Fibroblast of the aortic adventitia (primary cell): Measurements from ENCODE around the gene SMC5. TPM values are rescaled to one million over a fixed set of nuclear protein-coding genes. Genes with fewer than 3 reads are reported as not detected.

Source experiments
- DNase-seq: peaks from one replicate; pipeline ENCODE4 v3.0.0-alpha.2; 2010; ENCODE audit warnings: low read depth
- H3K4me3 ChIP-seq: 2 replicates; pipeline ENCODE4 v1.5.1; 2011; ENCODE audit warnings: low read depth, mild to moderate bottlenecking, control low read depth, low read length, moderate library complexity
- CTCF ChIP-seq: IDR thresholded peaks from 2 replicates; pipeline ENCODE4 v1.5.1; 2011; ENCODE audit warnings: mild to moderate bottlenecking, low read length, control low read depth, inconsistent platforms; ENCODE audit not compliant: insufficient read depth
- total RNA-seq: library from RNA; depleted of rRNA; stranded (reverse); fragments of >200 nt; gene quantifications from 2 replicates; pipeline ENCODE4 v1.2.3, GENCODE V29; 2012; ENCODE audit warnings: low replicate concordance

Gene SMC5
- total RNA-seq, 1 donor, result 38.8 TPM

- H3K4me3 ChIP-seq, result no peak overlapping the region
- DNase-seq, result no peak
- no peak for TF ChIP-seq CTCF
These were observed 2.5 kb downstream of the SMC5 start for GRCh38 chr9:70261131-70261870.

DNA sequence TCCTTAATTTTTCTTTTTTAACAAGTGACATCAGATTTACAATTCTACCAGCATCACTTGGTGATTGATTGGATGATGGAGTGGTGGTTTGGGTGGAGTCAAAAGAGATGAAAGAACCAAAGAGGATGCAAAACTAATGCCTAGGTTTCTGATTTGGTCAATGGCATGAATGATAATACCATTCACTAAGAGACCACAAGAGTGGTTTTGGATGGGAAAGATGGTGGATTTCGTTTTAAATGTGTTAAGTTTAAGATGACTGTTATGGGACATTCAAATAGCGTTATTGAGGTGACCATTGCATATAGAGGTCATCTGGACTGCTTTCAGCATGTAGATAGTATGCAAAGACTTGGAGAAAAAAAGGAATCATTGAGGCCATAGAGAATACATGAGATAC, 3.6 kb downstream of the SMC5 start:
- no peak overlapping the region for H3K4me3 ChIP-seq
- no peak for DNase-seq
- TF ChIP-seq CTCF, result no peak

DNA sequence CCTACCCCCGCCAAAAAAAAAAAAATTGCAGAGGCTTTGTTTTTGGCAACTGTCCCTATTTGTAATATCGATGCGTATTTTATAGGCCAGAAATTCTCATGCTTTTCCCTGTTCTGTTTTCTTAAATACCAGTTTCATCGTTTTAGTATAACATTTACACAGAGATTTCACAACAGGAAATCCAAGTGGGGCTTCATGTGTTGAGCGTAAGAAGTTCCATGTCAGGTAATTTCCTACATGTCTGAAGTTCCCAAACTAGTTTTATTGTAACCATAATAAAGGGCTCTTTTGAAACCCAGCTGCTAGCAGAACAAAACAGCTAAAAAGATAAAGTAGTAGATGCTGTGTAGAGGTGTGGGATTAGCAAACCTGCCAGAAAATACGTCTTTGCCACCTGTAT, 4.2 kb downstream of the SMC5 start:
- no peak overlapping the region for H3K4me3 ChIP-seq
- TF ChIP-seq CTCF, result no peak
- DNase-seq, result no peak

DNA sequence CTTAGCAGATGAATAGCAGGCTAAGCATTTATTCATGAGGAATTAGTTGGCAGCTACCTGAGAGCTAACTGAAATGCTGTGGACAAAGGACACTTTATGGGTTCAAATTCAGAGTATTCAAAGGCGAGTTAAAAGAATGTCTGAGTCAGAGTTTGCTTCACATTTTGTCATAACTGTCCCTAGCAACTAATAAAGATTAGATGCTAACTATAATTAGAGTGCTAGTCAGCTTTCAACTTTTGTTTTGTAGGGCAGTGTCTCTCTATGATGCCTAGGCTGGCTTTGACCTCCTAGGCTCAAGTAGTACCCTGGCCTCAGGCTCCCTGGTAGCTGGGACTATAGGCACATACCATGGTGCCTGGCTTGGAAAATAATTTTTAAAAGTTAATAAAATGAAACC, 4.6 kb downstream of the SMC5 start:
- TF ChIP-seq CTCF, result no peak
- H3K4me3 ChIP-seq, result no peak overlapping the region
- no peak for DNase-seq

GRCh38 chr9:70278305-70278704, 19.5 kb downstream of the SMC5 start:
- TF ChIP-seq CTCF, result no peak
- no peak overlapping the region for H3K4me3 ChIP-seq
- DNase-seq, result no peak

DNA sequence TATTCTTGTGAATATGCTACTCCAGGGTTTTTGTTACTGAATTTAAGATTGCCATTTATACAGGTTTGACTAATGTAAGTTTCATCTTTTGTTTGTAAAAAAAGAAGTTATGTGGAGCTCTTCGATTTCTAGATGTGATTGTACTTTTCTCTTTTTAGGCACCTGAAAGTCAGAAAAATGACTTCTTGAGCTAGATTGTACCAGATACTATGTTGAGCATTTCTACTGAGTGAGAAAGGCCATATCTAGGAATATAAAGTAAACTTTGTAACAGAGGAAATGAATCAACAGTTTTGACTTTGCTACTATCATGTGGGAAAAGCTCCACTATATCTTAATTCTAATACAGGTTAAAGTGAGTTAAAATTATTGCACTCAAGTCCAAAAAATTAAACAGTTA, 25.1 kb downstream of the SMC5 start:
- no peak for TF ChIP-seq CTCF
- no peak for DNase-seq
- no peak overlapping the region for H3K4me3 ChIP-seq

GRCh38 chr9:70285246-70285645, 26.5 kb downstream of the SMC5 start:
- DNase-seq, result peak; percentile 74
- no peak for TF ChIP-seq CTCF
- H3K4me3 ChIP-seq, result no peak overlapping the region
